ENCODE results near the gene AP1M2.
"Not testable (repeated sequence)": the region's sequence is repeated elsewhere in the genome, so short reads cannot be mapped to it uniquely, and the experiment has no call there.

The AP1M2 gene

GRCh38 chr19:10562609-10563008 is 24.5 kb downstream of the AP1M2 start:
- no peak for DNase-seq

GRCh38 chr19:10560154-10560553 is 27.0 kb downstream of the AP1M2 start:
- DNase-seq = no peak

- DNase-seq = no peak
Measured at GRCh38 chr19:10557603-10558197, 29.4 kb downstream of the AP1M2 start.

GRCh38 chr19:10555610-10555973 is 31.5 kb downstream of the AP1M2 start:
- no peak for DNase-seq

GRCh38 chr19:10554760-10555609 is 32.1 kb downstream of the AP1M2 start:
- DNase-seq = no peak

GRCh38 chr19:10553943-10554381 is 33.1 kb downstream of the AP1M2 start:
- no peak for DNase-seq

- no peak for DNase-seq
Measured at GRCh38 chr19:10553087-10553667, 33.9 kb downstream of the AP1M2 start.

- DNase-seq = no peak
Measured at GRCh38 chr19:10552510-10553053, 34.5 kb downstream of the AP1M2 start.

- no peak for DNase-seq
Measured at GRCh38 chr19:10551698-10552301, 35.3 kb downstream of the AP1M2 start.

GRCh38 chr19:10551006-10551405 is 36.1 kb downstream of the AP1M2 start:
- not testable (repeated sequence) for DNase-seq

GRCh38 chr19:10550336-10550735 is 36.8 kb downstream of the AP1M2 start:
- DNase-seq = no peak

- DNase-seq = no peak
Measured at GRCh38 chr19:10549733-10550132, 37.4 kb downstream of the AP1M2 start.

GRCh38 chr19:10548746-10549276 is 38.3 kb downstream of the AP1M2 start:
- no peak for DNase-seq

- DNase-seq = no peak
Measured at GRCh38 chr19:10546817-10547216, 40.3 kb downstream of the AP1M2 start.

- DNase-seq = no peak
Measured at GRCh38 chr19:10544753-10545251, 42.3 kb downstream of the AP1M2 start.

- DNase-seq = no peak
Measured at GRCh38 chr19:10544242-10544752, 42.8 kb downstream of the AP1M2 start.

- peak; percentile 82 for DNase-seq
Measured at GRCh38 chr19:10543420-10544241, 43.5 kb downstream of the AP1M2 start, which contains the start of gene ATG4D. Gene ATG4D (plus strand): TSS chr19:10543904. CDS start chr19:10544091, 187 bp downstream.

GRCh38 chr19:10543059-10543419 is 44.1 kb downstream of the AP1M2 start:
- no peak for DNase-seq

- DNase-seq = not testable (repeated sequence)
Measured at GRCh38 chr19:10539016-10539415, 48.1 kb downstream of the AP1M2 start.

- no peak for DNase-seq
Measured at GRCh38 chr19:10538204-10538983, 48.7 kb downstream of the AP1M2 start.

- DNase-seq = no peak
Measured at GRCh38 chr19:10537668-10538067, 49.4 kb downstream of the AP1M2 start.
